Peyer's patch (tissue), 4 donors: ENCODE results near the gene TAGLN2. TPM values are rescaled to one million over a fixed set of nuclear protein-coding genes. Genes with fewer than 3 reads are reported as not detected.

Experiments used
- DNase-seq, 3 donors: peaks; one replicate each; pipeline ENCODE4 v3.0.0-alpha.2; 2017 to 2019
- H3K27ac ChIP-seq, 4 donors: fragments of 200-600 bp; sonication (generic); one replicate each; pipeline ENCODE4 v1.5.1; 2016 to 2019
- H3K27me3 ChIP-seq, 2 donors: fragments of 200-600 bp; sonication (generic); one replicate each; pipeline ENCODE4 v1.5.1; 2019
- H3K36me3 ChIP-seq, 3 donors: fragments of 200-600 bp; sonication (generic); one replicate each; pipeline ENCODE4 v1.5.1; 2016 to 2019
- H3K4me1 ChIP-seq, 4 donors: fragments of 200-600 bp; sonication (generic); one replicate each; pipeline ENCODE4 v1.5.1; 2016 to 2019
- H3K4me3 ChIP-seq, 4 donors: fragments of 200-600 bp; sonication (generic); 1 replicate in 3 of 4; 2 replicates in 1 of 4; pipeline ENCODE4 v1.5.1; 2016 to 2019; ENCODE audit warnings: mild to moderate bottlenecking in 1 of 4
- H3K9me3 ChIP-seq, 4 donors: fragments of 200-600 bp; sonication (generic); one replicate each; pipeline ENCODE4 v1.5.1; 2016 to 2019; ENCODE audit warnings: mild to moderate bottlenecking in 1 of 4
- POLR2A ChIP-seq, 2 donors: fragments of 450-650 bp; IDR thresholded peaks; one replicate each; pipeline ENCODE4 v1.5.1; 2017; ENCODE audit warnings: antibody characterized with exemption in 2 of 2, mild to moderate bottlenecking in 2 of 2, moderate library complexity in 2 of 2
- total RNA-seq, 4 donors: library from RNA; depleted of rRNA; stranded (reverse); fragments of >200 nt; gene quantifications; one replicate each; pipeline ENCODE4 v1.1.0, GENCODE V29; 2016
- TF ChIP-seq, protein P1 (sequence below), 6 experiments: fragments of 450-650 bp in 4 of 6; fragments of 200-600 bp in 2 of 6; sonication (generic) in 1 of 6; IDR thresholded peaks; one replicate each; pipeline ENCODE4 v1.5.1; 2017 to 2019; ENCODE audit warnings: antibody characterized with exemption in 6 of 6, mild to moderate bottlenecking in 3 of 6, moderate library complexity in 1 of 6

Gene TAGLN2
- total RNA-seq, 4 donors from 2014 or later, result 120 to 304 (median 177) TPM

DNA sequence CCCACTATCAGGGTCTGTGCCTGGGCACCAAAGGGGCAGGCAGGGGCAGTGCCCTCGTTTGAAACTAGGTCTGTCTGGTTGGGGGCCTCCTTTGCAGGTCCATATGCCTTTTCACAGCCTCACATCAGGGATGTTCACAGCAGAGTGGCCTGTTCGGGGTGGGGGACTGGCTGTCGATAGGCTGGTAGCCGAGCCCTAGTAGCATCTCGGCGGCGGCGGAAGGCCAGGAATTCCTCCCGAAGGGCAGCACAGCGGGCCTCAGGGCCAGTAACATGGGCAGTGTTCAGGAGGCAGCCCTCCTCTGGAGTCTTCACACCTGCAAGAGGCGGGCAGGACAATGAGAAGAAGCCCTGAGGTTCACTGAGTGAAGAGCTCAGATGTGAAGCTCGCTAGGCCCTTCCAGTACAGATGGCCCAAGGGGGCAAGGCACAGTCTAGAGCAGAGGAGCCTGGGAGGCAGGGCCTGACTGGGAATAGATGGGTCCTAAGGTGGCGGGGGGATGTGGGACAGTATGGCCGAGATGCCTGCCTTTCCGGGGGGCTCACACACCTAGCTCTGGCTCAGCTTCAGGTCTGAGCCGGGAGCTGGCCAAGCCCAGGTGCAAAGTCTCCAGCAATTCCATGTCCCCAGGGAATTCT is 2.0 kb upstream of the TAGLN2 start:
- no peaks in the 10 kb centered on the region for H3K27me3 ChIP-seq
- no peak overlapping the region for H3K27ac ChIP-seq
- no peak for TF ChIP-seq POLR2A (IDR thresholded peaks at IDR 0.05)
- TF ChIP-seq, protein P1, sequence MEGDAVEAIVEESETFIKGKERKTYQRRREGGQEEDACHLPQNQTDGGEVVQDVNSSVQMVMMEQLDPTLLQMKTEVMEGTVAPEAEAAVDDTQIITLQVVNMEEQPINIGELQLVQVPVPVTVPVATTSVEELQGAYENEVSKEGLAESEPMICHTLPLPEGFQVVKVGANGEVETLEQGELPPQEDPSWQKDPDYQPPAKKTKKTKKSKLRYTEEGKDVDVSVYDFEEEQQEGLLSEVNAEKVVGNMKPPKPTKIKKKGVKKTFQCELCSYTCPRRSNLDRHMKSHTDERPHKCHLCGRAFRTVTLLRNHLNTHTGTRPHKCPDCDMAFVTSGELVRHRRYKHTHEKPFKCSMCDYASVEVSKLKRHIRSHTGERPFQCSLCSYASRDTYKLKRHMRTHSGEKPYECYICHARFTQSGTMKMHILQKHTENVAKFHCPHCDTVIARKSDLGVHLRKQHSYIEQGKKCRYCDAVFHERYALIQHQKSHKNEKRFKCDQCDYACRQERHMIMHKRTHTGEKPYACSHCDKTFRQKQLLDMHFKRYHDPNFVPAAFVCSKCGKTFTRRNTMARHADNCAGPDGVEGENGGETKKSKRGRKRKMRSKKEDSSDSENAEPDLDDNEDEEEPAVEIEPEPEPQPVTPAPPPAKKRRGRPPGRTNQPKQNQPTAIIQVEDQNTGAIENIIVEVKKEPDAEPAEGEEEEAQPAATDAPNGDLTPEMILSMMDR (IDR thresholded peaks at IDR 0.05), result no peak
- H3K4me3 ChIP-seq, result no peak overlapping the region
- DNase-seq, result peak in 1 of 3 donors; percentile 49
- H3K36me3 ChIP-seq, result no peaks in the 10 kb centered on the region
- peaks cover 0 to 24% (median 8%) of the 10 kb centered on the region in 4 donors for H3K4me1 ChIP-seq
- no peaks in the 10 kb centered on the region for H3K9me3 ChIP-seq

DNA sequence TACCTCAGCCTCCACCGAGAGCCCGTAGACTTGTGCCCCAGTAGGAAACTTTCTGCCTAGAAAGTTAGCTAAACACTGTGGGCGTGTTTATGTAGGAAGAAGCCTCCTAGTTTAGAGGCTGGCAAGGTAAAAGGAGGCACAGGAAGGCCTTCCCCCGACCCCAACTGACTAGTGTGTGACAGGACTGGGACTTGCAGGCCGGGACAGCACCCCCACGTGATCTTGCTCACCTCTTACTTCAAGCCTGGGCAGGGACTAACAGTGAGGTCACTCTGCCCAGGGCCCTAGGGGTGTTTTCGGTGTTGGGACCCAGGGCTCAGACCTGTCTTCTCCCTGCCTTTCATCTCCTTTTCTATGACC is 392 bp upstream of the TAGLN2 start:
- peaks cover 0 to 37% (median 15%) of the 10 kb centered on the region in 4 donors for H3K4me1 ChIP-seq
- peak overlapping the region; percentile 72 to 93 (median 82) for H3K4me3 ChIP-seq
- TF ChIP-seq POLR2A (IDR thresholded peaks at IDR 0.05), result no peak
- TF ChIP-seq, protein P1 (IDR thresholded peaks at IDR 0.05), result no peak
- peak in 1 of 3 donors; percentile 43 for DNase-seq
- H3K36me3 ChIP-seq, result peaks cover 0 to under 1% (median 0%) of the 10 kb centered on the region in 3 donors
- H3K27ac ChIP-seq, result peak overlapping the region; percentile 94 to 97 (median 96)
- H3K9me3 ChIP-seq, result no peaks in the 10 kb centered on the region
- H3K27me3 ChIP-seq, result no peaks in the 10 kb centered on the region

DNA sequence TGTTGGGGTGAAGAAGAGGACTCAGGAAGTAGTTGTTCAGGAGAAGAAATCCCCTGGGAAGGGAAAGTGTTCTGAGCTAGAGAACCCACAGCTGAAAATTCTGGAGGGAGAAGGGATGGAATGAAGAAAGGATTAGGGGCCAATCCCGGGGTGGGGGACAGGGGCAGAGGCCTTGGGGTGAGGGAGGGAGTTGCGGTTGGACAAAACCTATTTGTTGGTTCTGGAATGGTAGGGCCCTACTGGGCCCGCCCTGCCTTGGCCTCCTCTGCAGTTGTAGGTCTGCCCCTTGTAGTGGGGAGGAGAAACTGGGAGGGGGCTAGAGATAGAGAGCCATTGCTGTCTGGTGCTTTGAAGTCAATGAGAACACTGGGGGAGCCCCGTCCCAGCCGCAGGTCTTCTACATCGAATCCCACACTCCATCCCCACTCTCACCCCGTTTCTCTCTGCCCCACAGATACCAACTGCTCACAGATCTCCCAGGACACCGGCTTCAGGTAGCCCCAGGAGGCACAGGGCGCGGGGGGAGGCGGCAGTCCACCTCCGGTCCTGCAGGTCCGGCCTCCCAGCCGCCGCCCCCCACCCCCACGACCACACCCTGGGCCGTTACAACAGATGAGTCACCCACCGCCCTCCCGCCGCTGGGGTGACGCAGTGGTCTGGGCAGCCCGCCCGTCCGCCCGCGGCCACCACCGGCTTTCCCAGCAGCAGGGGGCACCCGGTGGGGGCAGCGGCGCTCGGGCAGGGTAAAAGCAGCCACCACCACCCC is 1.1 kb downstream of the TAGLN2 start:
- H3K4me1 ChIP-seq, result peaks cover 0 to 50% (median 15%) of the 10 kb centered on the region in 4 donors
- no peaks in the 10 kb centered on the region for H3K9me3 ChIP-seq
- DNase-seq, result peak; percentile 70 to 90 (median 89)
- H3K27me3 ChIP-seq, result no peaks in the 10 kb centered on the region
- H3K4me3 ChIP-seq, result peak overlapping the region; percentile 72 to 93 (median 82)
- H3K36me3 ChIP-seq, result peaks cover 0 to 15% (median 0%) of the 10 kb centered on the region in 3 donors
- TF ChIP-seq, protein P1 (IDR thresholded peaks at IDR 0.05), result no peak
- peak in 1 of 2 donors; percentile 31 for TF ChIP-seq POLR2A (IDR thresholded peaks at IDR 0.05)
- H3K27ac ChIP-seq, result peak overlapping the region; percentile 94 to 97 (median 96)

DNA sequence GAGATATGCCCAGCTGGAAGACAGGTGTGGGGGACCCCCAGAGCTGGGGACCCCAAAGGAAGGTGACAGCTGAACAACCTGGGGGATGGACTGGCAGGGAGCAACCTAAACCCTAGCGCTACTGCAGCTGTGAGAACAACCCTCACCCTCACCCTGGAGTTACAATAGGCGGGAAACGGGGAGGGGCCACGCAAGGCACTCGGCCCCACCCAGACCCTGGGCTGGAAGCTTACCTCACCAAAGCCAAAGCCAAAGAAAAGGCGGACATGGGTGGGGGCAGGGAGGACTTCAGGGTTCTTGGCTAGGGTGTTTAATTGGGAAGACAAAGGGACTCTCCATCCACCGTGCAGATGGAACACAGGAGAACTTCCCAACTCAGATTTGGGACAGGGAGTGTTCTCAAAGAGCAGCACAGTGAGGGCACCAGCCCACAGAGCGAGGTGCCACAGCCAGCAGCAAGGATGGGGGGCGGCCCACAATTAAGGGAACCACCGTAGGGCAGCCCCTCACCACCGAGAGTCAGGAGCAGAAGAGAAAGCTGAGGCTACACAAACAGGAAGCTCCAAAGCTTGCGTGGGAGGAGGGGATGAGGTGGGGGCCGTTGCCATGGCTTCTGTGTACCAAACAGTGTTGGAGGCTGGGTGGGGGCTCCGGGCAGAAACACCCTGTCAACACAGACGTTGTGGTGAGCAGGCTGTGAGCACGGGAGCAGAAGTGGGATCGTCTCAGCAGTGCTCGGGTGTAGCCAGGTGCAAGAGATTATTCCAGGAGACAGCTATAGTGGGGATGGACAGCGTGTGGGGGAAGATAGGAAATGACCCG is 1.9 kb downstream of the TAGLN2 start:
- H3K36me3 ChIP-seq, result peaks cover 0 to 23% (median 0%) of the 10 kb centered on the region in 3 donors
- TF ChIP-seq POLR2A (IDR thresholded peaks at IDR 0.05), result peak; percentile 37 to 40
- TF ChIP-seq, protein P1 (IDR thresholded peaks at IDR 0.05), result no peak
- no peaks in the 10 kb centered on the region for H3K9me3 ChIP-seq
- peak; percentile 88 to 94 (median 88) for DNase-seq
- H3K4me1 ChIP-seq, result peaks cover 0 to 58% (median 15%) of the 10 kb centered on the region in 4 donors
- H3K27ac ChIP-seq, result peak overlapping the region; percentile 94 to 97 (median 96)
- H3K4me3 ChIP-seq, result peak overlapping the region; percentile 72 to 93 (median 82)
- no peaks in the 10 kb centered on the region for H3K27me3 ChIP-seq

DNA sequence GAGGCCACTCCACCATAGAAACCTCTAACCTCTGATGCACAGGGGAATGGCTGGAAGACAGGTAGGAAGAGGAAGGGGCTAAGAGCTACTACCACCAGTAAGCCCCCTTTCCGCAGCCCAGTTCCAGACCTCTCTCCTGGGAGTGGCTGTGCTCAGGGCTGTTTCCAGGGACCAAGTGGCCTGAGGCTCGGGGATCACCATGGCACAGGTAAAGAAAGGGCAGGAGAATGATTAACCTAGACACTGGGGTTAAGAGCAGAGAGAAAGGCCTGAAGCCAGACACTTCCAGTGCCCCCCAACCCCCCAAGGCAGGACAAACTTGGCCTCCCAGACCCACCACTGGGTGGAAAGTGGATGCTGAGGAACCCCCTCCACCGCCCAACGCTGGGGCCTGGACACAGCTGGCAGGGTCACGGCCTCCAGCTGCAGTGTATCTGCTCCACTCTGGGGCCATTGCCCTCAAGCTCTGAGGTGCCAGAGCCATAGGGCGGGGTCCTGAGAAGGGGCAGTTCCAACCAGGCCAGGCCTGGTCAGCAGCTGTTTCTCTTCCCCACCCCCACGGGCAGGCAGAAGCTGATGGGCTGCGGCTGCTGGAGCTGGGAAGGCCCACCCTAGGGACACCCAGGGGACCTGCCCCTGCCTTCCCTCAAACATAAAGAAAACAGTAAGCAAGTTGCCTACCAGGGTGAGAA is 2.6 kb downstream of the TAGLN2 start:
- DNase-seq, result peak; percentile 33 to 77 (median 74)
- no peak for TF ChIP-seq POLR2A (IDR thresholded peaks at IDR 0.05)
- TF ChIP-seq, protein P1 (IDR thresholded peaks at IDR 0.05), result no peak
- H3K27ac ChIP-seq, result peak overlapping the region; percentile 94 to 97 (median 96)

More for the DNA sequence above, 2.6 kb downstream of the TAGLN2 start:
- peak overlapping the region; percentile 72 to 93 (median 82) for H3K4me3 ChIP-seq
- peaks cover 0 to 31% (median 0%) of the 10 kb centered on the region in 3 donors for H3K36me3 ChIP-seq
- no peaks in the 10 kb centered on the region for H3K27me3 ChIP-seq
- H3K4me1 ChIP-seq, result peaks cover 0 to 64% (median 15%) of the 10 kb centered on the region in 4 donors
- no peaks in the 10 kb centered on the region for H3K9me3 ChIP-seq
